PC-9 (cell line): Measurements from ENCODE around the gene LBX2. TPM values are rescaled to one million over a fixed set of nuclear protein-coding genes. Genes with fewer than 3 reads are reported as not detected.

ENCODE experiments used
- BruUV-seq: library from RNA; stranded (reverse); fragments of 400-500 nt; replicated peaks from 2 replicates; lab custom pipeline; 2021; lab: Mats Ljungman, UMichigan
- CTCF ChIA-PET: fragments of 300-600 bp; sonication (Branson Sonifier 250); formaldehyde crosslinking; loops from one replicate; lab custom pipeline; 2022; ENCODE audit warnings: antibody characterized with exemption; lab: Charles Lee
- POLR2A ChIA-PET: fragments of 300-600 bp; sonication (Branson Sonifier 250); formaldehyde crosslinking; loops from one replicate; lab custom pipeline; 2022; ENCODE audit warnings: antibody characterized with exemption; ENCODE audit not compliant: unreplicated experiment; lab: Charles Lee
- DNase-seq, 2 experiments: peaks; one replicate each; pipeline versions ENCODE4 v3.0.0 to v3.0.0-alpha.2; 2015 to 2022; ENCODE audit warnings: mixed read lengths in 1 of 2
- H2AFZ ChIP-seq: fragments of 200-600 bp; sonication (generic); 2 replicates; pipeline ENCODE4 v1.8.1; 2017; ENCODE audit warnings: antibody characterized with exemption
- H3F3A ChIP-seq: fragments of 200-600 bp; sonication (generic); 2 replicates; pipeline ENCODE4 v1.8.1; 2017; ENCODE audit warnings: antibody characterized with exemption, mild to moderate bottlenecking, low read depth; ENCODE audit not compliant: insufficient read depth
- H3K27ac ChIP-seq: fragments of 200-600 bp; sonication (generic); 2 replicates; pipeline ENCODE4 v1.6.1; 2016; ENCODE audit warnings: mixed run types
- H3K27me3 ChIP-seq: fragments of 200-600 bp; sonication (generic); 2 replicates; pipeline ENCODE4 v1.6.1; 2016; ENCODE audit warnings: low read depth, mixed run types; ENCODE audit not compliant: insufficient read depth
- H3K36me3 ChIP-seq: fragments of 200-600 bp; sonication (generic); 2 replicates; pipeline ENCODE4 v1.6.1; 2016; ENCODE audit warnings: low read depth, mixed run types
- H3K4me1 ChIP-seq: fragments of 200-600 bp; sonication (generic); replicated peaks from 2 replicates; pipeline ENCODE4 v1.6.1; 2016; ENCODE audit warnings: mixed run types; ENCODE audit not compliant: insufficient read depth
- H3K4me2 ChIP-seq: fragments of 200-600 bp; sonication (generic); 2 replicates; pipeline ENCODE4 v1.6.1; 2017; ENCODE audit warnings: mixed run types
- H3K4me3 ChIP-seq: fragments of 200-600 bp; sonication (generic); 2 replicates; pipeline ENCODE4 v1.6.1; 2016; ENCODE audit warnings: mixed run types
- H3K79me2 ChIP-seq: fragments of 200-600 bp; sonication (generic); 2 replicates; pipeline ENCODE4 v1.6.1; 2017; ENCODE audit warnings: low read depth, mixed run types
- H3K9me2 ChIP-seq: fragments of 200-600 bp; sonication (generic); 2 replicates; pipeline ENCODE4 v1.8.1; 2017; ENCODE audit warnings: mild to moderate bottlenecking; ENCODE audit not compliant: insufficient read depth
- H3K9me3 ChIP-seq: fragments of 200-600 bp; sonication (generic); 2 replicates; pipeline ENCODE4 v1.8.1; 2016; ENCODE audit warnings: low read depth; ENCODE audit not compliant: insufficient read depth
- H4K20me1 ChIP-seq: fragments of 200-600 bp; sonication (generic); 2 replicates; pipeline ENCODE4 v1.8.1; 2017; ENCODE audit not compliant: insufficient read depth
- EZH2 ChIP-seq: fragments of 200-600 bp; sonication (generic); IDR thresholded peaks from 2 replicates; pipeline ENCODE4 v1.8.0; 2017; ENCODE audit warnings: antibody characterized with exemption, low read depth
- intact Hi-C: fragments of 100-400 bp; cut with micrococcal nuclease; formaldehyde crosslinking; loops from one replicate; pipeline ENCODE4 v1.10.0; 2022; ENCODE audit not compliant: unreplicated experiment
- total RNA-seq: library from RNA; stranded (reverse); gene quantifications from 2 replicates; pipeline ENCODE4 v1.2.3, GENCODE V29; 2021
- TF ChIP-seq, protein P1 (sequence below): fragments of 200-600 bp; sonication (generic); conservative IDR thresholded peaks from 2 replicates; pipeline ENCODE4 v1.6.1; 2017; ENCODE audit warnings: mixed run types, antibody characterized with exemption, mild to moderate bottlenecking, moderate library complexity

Gene LBX2
- total RNA-seq, 1 experiment from 2014 or later, result 0.76 TPM

DNA sequence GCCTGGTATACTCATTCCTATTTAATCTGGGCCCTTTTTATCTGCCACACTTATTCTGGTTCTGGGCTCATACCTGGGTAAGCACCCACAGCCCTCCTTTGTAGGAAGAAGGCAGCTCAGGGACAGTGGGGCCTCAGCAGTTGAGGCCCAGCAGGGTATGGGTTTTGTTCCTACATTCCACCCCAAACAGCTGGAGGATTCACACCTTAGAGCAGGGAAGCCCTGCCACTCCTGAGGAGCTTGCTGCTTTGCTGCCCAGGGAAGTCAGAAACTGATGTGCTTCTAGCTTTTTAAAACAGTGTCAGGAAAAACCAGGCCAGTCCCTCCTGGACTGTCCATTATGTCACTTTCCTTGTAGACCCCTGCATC is 1.2 kb upstream of the LBX2 start:
- Histone ChIP-seq H3K9me3 (no peaks in the 10 kb centered on the region), H3K79me2 (peaks cover 15% of the 10 kb centered on the region), H3F3A (peaks cover 28% of the 10 kb centered on the region; the same call in 1 of the 2 replicates), H3K4me3 (no peak overlapping the region), H3K4me1 (peaks cover 22% of the 10 kb centered on the region), H2AFZ (no peak overlapping the region), H3K9me2 (no peaks in the 10 kb centered on the region), H4K20me1 (no peaks in the 10 kb centered on the region), H3K36me3 (0 out of 2 replicates have a peak, but pooled peaks cover 5% of the 10 kb centered on the region), H3K27ac (no peak overlapping the region), H3K27me3 (no peaks in the 10 kb centered on the region), H3K4me2 (no peak overlapping the region)
- BruUV-seq, result no TSS peak
- ChIA-PET POLR2A (no interaction called here), CTCF (no interaction called here)
- no peak for TF ChIP-seq EZH2
- TF ChIP-seq, protein P1, sequence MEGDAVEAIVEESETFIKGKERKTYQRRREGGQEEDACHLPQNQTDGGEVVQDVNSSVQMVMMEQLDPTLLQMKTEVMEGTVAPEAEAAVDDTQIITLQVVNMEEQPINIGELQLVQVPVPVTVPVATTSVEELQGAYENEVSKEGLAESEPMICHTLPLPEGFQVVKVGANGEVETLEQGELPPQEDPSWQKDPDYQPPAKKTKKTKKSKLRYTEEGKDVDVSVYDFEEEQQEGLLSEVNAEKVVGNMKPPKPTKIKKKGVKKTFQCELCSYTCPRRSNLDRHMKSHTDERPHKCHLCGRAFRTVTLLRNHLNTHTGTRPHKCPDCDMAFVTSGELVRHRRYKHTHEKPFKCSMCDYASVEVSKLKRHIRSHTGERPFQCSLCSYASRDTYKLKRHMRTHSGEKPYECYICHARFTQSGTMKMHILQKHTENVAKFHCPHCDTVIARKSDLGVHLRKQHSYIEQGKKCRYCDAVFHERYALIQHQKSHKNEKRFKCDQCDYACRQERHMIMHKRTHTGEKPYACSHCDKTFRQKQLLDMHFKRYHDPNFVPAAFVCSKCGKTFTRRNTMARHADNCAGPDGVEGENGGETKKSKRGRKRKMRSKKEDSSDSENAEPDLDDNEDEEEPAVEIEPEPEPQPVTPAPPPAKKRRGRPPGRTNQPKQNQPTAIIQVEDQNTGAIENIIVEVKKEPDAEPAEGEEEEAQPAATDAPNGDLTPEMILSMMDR, result no peak
- no peak for DNase-seq
- intact Hi-C loops, result loop anchor here (10.0 kb wide), 1 partner anchor 344 kb away; no protein-coding TSS in a partner anchor

DNA sequence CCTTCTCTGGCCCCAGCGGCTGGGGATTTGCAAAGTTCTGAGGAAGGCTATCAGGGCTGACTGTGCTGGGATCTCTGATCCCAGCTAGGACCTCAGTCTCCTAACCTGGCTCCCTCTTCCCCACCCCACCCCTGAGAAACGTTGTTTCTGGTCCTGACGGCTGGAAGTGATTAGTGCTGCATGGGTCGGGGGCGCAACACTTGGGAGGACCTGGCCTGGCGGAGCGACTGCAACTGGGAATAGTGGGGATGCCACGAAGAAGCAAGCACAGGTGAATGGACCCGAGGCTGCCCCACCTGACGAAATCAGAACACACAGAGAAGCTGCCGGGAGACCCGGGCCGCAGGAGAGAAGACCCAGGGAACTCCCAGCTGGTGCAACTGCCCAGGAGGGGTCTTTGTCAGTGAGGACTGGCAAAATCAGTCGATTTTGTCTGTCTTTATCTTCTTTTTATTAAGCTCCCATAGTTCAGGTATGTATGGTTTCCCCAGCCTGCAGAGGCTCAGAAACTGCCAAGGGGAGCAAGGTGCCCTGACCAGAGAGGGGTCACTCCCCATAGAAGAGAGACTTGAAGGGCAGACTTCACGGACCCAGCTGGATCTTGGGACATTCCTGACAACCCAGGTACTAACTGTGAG is 656 bp upstream of the LBX2 start:
- H2AFZ ChIP-seq, result no peak overlapping the region
- no peaks in the 10 kb centered on the region for H3K9me3 ChIP-seq
- BruUV-seq, result no TSS peak
- intact Hi-C loops, result loop anchor here (10.0 kb wide), 1 partner anchor 345 kb away; no protein-coding TSS in a partner anchor
- H3K4me1 ChIP-seq, result peaks cover 17% of the 10 kb centered on the region
- ChIA-PET POLR2A (no interaction called here), CTCF (no interaction called here)
- H3K36me3 ChIP-seq, result 0 out of 2 replicates have a peak, but pooled peaks cover 5% of the 10 kb centered on the region
- no peak overlapping the region for H3K4me2 ChIP-seq
- H3K9me2 ChIP-seq, result no peaks in the 10 kb centered on the region
- H4K20me1 ChIP-seq, result no peaks in the 10 kb centered on the region
- DNase-seq, result no peak
- no peaks in the 10 kb centered on the region for H3K27me3 ChIP-seq
- H3K27ac ChIP-seq, result no peak overlapping the region
- no peak overlapping the region for H3K4me3 ChIP-seq
- H3K79me2 ChIP-seq, result peaks cover 10% of the 10 kb centered on the region; the same call in 1 of the 2 replicates
- peaks cover 26% of the 10 kb centered on the region; the same call in 1 of the 2 replicates for H3F3A ChIP-seq
- TF ChIP-seq, protein P1, result no peak
- no peak for TF ChIP-seq EZH2

DNA sequence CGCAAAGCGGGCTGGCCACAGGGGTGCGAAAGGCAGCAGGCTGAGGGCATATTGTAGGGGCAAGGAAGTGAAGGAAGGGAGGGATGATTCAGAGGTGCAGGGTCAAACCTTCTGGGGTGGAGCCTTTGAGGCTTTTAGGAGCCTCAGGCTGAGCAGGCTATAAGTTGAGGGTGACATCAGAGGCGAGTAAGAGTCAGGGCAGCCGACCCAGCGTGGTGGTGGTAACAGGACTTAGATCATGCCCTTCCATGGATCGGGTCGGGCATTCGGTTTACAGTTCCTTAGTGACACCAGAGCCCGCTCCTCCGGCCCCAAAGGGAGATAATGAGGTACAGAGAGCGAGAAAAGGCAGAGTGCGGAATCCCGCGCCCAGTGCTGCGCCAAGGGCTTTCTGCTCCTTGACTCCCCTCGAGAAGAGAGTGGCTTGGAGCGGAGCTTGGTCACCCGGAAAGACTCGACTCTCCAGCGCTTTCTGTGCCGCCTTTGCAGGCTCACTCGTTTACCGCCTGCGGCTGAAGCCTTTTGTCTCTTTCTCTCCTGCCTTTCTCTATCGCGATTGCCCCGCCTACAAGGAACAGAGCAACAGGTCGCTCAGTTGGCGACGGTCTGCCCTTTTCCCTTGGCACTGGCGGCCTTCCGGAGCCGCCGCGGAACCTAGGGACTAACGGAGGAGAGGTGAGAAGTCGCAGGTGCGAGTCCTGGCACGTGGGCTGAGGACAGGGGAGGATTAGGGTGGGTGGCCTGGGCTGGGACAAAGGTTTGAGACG is 720 bp downstream of the LBX2 start:
- POLR2A ChIA-PET, result interaction anchor here (0.5 to 0.6 kb wide), 2 partner anchors 27 to 40 kb away, joined by 4 to 8 read pairs; partner anchors contain the start of gene WBP1
- Histone ChIP-seq H3K4me3 (peak overlapping the region; percentile 62), H3K27me3 (no peaks in the 10 kb centered on the region), H3K27ac (peak overlapping the region; percentile 27; the same call in 1 of the 2 replicates), H3K9me2 (no peaks in the 10 kb centered on the region), H2AFZ (peak overlapping the region; percentile 88), H3K4me2 (peak overlapping the region; percentile 88), H3K36me3 (no peaks in the 10 kb centered on the region), H3F3A (peaks cover 16% of the 10 kb centered on the region; the same call in 1 of the 2 replicates), H4K20me1 (no peaks in the 10 kb centered on the region), H3K79me2 (peaks cover 10% of the 10 kb centered on the region; the same call in 1 of the 2 replicates), H3K9me3 (no peaks in the 10 kb centered on the region), H3K4me1 (peaks cover 16% of the 10 kb centered on the region)
- intact Hi-C loops, result no loop called here
- BruUV-seq, result TSS peak; percentile 39
- CTCF ChIA-PET, result interaction anchor here (0.7 kb wide), 1 partner anchor 90 kb away, joined by 4 read pairs; no protein-coding TSS in a partner anchor
- DNase-seq, result peak; percentile 34 to 58
- TF ChIP-seq EZH2, result no peak
